Measurements from ENCODE around the gene C1orf210.

Gene C1orf210

DNA sequence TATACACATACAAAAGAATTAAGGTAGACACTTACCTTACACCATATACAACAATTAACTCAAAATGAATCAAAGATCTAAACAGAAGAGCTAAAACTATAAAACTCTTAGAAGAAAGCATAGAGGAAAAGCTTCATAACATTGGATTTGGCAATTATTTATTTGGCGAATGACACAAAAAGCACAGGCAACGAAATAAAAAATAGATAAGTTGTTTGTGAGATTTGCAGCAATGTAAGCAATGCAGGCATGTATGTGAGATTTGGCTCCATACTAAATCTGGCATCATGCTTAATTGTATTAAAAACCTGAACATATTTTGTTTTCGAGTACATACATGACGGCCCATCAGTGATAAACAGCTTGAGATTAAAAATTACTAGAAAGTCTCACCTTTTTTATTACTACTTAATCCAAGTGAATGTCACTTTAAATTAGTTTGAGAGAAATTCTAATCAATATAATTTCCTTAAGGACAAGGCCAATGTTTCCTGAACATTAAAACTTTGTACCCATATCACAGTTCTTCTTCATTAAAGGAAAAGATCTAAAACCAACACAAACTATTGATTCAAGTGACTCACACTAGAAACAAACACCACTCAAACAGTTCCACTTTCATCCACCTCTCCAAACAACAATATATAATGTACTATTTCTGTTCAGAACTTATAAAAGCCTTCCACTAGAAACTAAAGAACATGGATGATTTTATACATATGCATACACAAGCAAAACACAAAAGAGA, 38.7 kb downstream of the C1orf210 start:
- DNase-seq = no peak

- DNase-seq = peak; percentile 23
These were observed 42.1 kb downstream of the C1orf210 start for GRCh38 chr1:43243299-43243698.

GRCh38 chr1:43241413-43241836, 44.0 kb downstream of the C1orf210 start:
- peak; percentile 96 for DNase-seq

GRCh38 chr1:43239484-43239883, 45.9 kb downstream of the C1orf210 start:
- DNase-seq = no peak

DNA sequence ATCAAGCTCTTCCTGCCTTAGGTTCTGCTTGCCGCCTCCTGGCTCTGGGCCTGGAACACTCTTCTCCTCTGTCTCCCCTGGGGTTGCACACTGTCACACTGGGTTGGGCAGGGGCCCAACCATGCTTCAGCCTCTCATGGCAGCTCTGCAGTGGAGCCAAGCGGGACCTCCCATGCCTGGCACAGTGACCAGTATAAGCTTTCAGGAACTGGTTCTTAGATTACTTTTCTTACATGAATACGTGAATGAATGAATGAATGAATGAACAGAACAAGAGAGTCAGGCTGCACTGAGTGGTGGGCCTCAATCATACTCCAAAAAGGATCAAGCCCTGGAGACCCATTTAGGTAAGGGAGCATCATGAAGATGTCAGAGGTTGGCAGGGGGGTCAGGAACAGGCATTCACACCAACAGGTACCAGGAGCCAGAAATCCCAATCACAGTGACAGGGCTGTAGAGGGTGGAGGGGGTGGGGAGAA, 46.4 kb downstream of the C1orf210 start:
- peak; percentile 27 for DNase-seq

DNA sequence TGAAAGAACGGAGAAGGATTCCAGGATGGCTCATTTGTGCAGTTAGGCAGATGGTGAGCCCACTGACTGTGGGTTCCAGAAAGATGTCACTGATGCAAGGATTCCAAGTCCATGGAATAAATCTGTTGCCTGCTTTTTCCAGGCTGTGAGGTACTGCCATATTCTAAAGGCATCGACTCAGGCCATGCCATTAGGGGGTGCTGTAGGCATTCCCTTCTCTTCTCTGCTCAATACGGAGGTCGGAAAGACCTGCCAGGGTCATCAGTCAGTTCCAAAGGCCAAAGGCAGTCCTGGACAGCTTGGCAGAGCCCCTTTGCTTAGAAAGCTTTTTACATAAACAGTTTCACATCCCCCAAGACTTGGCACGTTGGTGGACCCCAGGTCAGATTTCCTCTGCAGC, 47.3 kb downstream of the C1orf210 start:
- DNase-seq = peak; percentile 89

GRCh38 chr1:43237121-43237520, 48.3 kb downstream of the C1orf210 start:
- DNase-seq = no peak

DNA sequence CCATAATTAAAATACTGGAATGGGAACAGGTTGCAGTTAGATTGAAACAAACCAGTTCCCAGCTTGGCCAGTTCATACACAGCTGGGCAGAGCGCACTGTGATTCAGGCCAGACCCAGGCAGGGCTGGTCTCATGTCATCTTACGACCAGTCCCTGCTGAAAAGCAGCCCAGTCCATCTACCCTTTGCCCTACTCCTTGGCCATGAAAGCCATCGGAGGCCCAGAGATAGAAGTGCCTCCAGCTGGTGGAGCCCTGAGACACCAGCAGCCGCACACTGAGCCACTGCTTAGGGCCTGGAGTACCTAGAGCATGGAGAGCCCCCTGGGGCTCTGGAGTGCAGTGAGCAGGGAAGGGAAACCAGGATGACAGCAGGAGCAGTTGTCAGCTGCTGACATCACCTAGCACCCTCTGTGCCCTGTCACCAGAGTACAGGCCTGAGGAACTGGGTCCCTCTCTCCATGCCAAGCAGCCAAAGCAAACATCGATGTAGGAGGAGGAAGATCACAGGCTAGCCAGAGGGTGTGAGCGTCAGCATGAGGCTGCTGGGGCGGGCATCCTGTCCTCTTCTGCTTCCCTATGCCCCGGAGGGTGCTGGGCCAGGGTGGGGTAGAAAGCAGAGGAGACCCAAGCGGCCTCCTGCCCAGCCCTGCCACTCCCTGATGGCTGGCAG, 49.8 kb downstream of the C1orf210 start:
- DNase-seq = no peak

DNA sequence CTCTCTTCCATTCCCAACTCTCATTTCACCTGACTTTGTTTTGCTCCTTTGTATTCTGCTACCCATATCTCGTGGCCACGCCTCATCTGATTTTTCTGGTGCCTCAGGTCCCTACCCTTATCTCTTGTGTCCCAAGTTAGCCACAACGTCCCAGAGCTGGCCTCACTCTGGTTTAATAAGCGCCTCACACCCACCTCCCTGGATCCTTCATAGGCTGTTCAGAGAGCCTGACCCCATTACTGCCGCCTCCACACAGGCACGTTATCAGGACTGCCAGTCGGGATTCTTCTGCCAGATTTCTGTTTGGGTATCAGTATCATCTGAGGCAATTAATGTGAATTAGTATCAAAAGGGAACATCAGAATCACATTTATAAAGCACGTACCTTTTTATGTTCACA, 50.3 kb downstream of the C1orf210 start:
- DNase-seq = no peak

GRCh38 chr1:43234267-43234666, 51.1 kb downstream of the C1orf210 start:
- no peak for DNase-seq

DNA sequence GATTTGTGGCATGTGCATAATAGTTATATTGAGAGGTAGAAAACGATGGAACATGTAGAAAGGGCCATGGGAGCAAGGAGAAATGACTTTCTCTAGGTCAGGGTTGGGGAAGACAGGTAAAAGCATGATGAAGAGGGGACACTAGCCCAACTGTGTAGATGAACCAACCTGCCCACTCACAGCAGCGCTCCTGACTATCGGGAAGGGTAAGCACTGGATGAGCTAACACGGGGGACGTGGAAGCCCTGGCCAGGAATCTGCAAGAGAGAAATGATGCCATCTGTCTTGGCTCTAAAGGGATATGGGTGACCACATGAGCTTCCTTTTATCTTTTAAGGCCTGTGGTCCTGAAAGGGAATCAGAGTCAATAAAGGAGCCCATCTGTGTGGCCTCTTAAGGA, 51.8 kb downstream of the C1orf210 start:
- DNase-seq = no peak

GRCh38 chr1:43232482-43232881, 52.9 kb downstream of the C1orf210 start:
- DNase-seq = no peak

DNA sequence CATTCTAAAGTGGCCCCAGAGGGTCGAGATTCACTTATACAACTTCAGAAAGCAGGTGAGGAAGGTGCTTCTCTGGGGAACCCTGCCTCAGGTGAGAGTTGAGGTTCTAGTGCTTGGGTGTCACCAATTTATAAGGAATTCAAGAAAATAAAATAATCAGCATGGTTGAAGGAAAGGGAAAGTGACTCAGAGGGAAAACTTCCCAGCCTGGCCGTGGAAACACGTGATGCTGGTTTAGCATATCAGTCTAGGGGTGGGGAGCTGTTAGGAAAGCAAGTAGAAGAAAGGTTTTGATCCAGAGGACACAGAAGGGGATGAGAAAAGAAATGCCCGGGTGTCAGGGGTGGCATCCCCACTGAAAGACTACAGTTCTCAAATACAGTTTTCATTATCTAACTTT, 53.3 kb downstream of the C1orf210 start:
- DNase-seq = no peak
